Bronchial smooth muscle cell (primary cell): Measurements from ENCODE around the gene FCRL4. TPM values are rescaled to one million over a fixed set of nuclear protein-coding genes. Genes with fewer than 3 reads are reported as not detected.

Experiments
- total RNA-seq: library from RNA; depleted of rRNA; stranded (reverse); fragments of >200 nt; gene quantifications from 2 replicates; pipeline ENCODE4 v1.2.1, GENCODE V29; 2014

FCRL4 gene
- not detected in 2 replicates for total RNA-seq

GRCh38 chr1:157597959-157598667 lies at the start of gene FCRL4:
TSS of gene FCRL4 (minus strand) at chr1:157598085. CDS start at chr1:157597944, 141 bp downstream.

DNA sequence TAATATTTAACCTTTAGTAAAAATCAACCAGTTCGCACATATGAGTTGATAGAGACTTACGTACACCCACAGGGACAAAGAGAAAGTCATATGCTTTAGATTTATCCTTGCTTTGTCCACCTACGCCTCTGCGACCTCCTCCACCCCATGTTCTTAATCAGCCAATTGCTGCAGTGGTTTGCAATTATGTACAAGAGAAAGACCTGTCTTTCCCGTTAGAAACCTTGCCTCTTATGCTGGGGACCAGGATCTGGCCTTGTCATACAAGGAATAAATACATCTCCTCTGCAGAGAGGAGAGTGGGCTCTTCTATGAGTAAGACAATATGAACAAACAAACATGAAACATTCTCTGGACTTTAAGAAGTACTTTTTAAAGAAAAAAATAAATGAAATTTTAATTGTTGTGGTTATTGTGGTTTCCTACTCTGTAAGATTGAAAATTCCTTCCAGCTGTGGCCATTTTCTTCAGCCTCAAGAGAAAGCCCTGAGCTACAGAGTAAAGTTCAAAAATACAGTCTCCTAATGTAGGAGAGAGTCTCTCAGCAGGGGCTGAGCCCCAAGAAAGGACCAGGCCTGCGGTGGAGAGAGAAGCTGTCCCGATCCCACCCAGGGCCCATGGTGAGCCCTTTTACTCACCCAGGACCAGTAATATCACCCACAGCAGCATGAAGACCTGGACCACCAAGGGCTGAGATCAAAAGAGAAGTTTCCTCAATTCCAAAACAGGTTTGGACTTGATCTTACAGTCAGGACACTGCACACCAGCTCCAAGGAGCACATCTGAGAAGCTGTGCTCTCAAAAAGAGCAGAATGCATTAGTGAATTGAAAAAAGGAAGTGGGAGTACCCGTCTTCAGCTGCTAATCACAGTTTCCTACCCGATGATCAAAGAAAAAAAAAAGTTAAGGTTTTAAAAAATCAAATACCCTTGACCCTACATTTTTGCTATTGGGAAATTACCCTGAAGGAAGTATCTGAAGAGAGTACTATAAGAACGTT lies 45.9 kb downstream of the FCRL4 start, which contains the start of gene FCRL5:
TSS of gene FCRL5 (minus strand) at position 822 of the 1,000 bp plus-strand sequence. CDS start at position 669, 153 bp downstream.

Other genes starting within 250 kb of the FCRL4 start
- gene FCRL5, start 45.6 kb downstream of the FCRL4 start, total RNA-seq, result not detected in 2 replicates
- not detected in 2 replicates for gene FCRL3, start 102.7 kb upstream of the FCRL4 start, total RNA-seq
- not detected in 2 replicates for gene FCRL2, start 179.0 kb upstream of the FCRL4 start, total RNA-seq
- gene FCRL1, start 222.0 kb upstream of the FCRL4 start, total RNA-seq, result not detected in 2 replicates
- gene CD5L, start 243.7 kb upstream of the FCRL4 start, total RNA-seq, result not detected in 2 replicates